ENCODE measurements around the gene GAL.

GRCh38 chr11:68661697-68662603, 22.4 kb upstream of the GAL start:
- no peak for TF ChIP-seq NONO (IDR thresholded peaks at IDR 0.05)
- no peak for TF ChIP-seq NONO (CRISPR knock-in tag; conservative IDR thresholded peaks at IDR 0.05)
- TF ChIP-seq ZBTB40 (IDR thresholded peaks at IDR 0.05): no peak
- no peak for TF ChIP-seq ZBTB40 (CRISPR knock-in tag; IDR thresholded peaks at IDR 0.05)
- TF ChIP-seq CEBPG (CRISPR knock-in tag; IDR thresholded peaks at IDR 0.05): no peak
